ENCODE measurements around the gene SBF1.

The SBF1 gene

DNA sequence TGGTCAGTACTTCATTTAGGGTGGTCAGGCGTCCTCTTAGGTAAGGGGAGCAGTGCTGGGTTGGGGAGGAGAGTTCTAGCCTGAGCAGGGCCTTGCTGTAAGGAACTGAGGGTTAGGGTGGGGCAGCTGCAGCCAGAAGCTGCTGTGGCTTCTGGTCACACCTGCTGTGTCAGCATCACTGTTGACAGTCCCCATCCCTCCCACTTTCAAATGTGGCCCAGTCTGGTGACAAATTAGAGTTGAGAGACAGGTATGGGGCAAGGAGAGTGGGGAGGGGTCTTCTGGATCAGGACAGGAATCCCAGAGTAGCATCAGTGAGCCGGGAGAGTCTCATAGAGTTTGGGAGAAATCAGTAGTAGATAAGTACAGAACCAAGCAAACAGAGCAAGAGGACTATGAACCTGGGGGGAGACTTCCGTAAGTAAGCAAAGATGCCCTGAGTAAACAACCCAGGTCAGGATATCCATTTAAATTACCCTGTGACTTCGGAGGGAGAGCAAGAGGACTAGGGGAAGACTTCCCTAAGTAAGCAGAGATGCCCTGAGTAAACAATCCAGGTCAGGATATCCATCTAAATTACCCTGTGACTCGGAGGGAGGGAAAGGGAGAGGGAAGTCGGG lies 78.0 kb downstream of the SBF1 start:
- TF ChIP-seq, protein P1, sequence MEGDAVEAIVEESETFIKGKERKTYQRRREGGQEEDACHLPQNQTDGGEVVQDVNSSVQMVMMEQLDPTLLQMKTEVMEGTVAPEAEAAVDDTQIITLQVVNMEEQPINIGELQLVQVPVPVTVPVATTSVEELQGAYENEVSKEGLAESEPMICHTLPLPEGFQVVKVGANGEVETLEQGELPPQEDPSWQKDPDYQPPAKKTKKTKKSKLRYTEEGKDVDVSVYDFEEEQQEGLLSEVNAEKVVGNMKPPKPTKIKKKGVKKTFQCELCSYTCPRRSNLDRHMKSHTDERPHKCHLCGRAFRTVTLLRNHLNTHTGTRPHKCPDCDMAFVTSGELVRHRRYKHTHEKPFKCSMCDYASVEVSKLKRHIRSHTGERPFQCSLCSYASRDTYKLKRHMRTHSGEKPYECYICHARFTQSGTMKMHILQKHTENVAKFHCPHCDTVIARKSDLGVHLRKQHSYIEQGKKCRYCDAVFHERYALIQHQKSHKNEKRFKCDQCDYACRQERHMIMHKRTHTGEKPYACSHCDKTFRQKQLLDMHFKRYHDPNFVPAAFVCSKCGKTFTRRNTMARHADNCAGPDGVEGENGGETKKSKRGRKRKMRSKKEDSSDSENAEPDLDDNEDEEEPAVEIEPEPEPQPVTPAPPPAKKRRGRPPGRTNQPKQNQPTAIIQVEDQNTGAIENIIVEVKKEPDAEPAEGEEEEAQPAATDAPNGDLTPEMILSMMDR (conservative IDR thresholded peaks at IDR 0.05), result no peak
- H3K27ac ChIP-seq, result peak overlapping the region; percentile 91

Data from VCaP (cell line).